GM23248 (cell line): Measurements from ENCODE around the gene L3MBTL4.

Experiments
- EZH2 ChIP-seq: fragments of 200-600 bp; sonication (generic); IDR thresholded peaks from 2 replicates; pipeline ENCODE4 v1.6.1; 2018; ENCODE audit warnings: antibody characterized with exemption, mild to moderate bottlenecking; ENCODE audit not compliant: insufficient read depth, poor library complexity, severe bottlenecking
- EZH2phosphoT487 ChIP-seq: fragments of 200-600 bp; sonication (generic); IDR thresholded peaks from 2 replicates; pipeline ENCODE4 v1.6.1; 2018; ENCODE audit warnings: antibody characterized with exemption, moderate library complexity, mild to moderate bottlenecking, low read depth; ENCODE audit not compliant: insufficient read depth

DNA sequence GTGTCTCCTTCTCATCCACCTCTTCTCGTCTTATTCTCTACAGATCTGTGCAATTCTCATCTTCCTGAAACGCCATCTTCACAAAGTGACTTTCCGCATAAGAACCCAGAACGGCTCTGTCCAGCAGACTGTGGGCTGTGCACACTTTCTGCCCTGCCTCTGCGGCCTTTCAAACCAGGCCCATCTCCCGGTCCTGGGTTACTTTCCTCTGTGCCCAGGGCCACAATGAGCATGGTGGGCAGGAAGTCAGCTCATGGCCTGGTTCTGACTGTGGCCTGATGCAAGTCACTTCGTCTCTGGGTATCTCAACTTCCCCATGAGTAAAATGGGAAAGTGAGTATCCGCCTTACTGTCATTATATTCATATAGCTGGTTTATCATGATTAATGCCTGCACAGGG lies 447.7 kb downstream of the L3MBTL4 start:
- TF ChIP-seq EZH2phosphoT487 (no peak), EZH2 (no peak)
